ENCODE data around the gene SSTR5.

Gene SSTR5

DNA sequence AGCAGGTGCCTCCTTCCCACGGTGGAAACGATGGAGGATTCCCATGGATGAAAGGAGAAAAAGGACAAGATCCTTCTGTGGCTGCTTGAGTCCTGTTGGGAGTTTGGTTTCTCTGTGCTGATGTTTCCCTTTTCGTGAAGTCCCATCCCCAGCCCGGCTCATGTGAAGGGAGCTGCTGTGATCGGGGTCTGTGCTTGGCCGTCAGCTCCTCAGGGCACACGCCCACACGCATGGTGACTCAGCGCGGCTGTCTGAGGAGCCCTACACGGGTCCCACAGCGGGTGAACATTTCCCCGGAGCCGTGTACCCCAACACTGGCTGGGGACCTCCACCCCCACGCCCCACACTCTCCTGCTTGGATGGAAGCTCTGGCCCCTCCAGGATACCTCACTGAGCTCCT lies 44.5 kb upstream of the SSTR5 start:
- in situ Hi-C loops (cut with HindIII; ENCODE audit: low sequenced_read_pairs), result no loop called here

DNA sequence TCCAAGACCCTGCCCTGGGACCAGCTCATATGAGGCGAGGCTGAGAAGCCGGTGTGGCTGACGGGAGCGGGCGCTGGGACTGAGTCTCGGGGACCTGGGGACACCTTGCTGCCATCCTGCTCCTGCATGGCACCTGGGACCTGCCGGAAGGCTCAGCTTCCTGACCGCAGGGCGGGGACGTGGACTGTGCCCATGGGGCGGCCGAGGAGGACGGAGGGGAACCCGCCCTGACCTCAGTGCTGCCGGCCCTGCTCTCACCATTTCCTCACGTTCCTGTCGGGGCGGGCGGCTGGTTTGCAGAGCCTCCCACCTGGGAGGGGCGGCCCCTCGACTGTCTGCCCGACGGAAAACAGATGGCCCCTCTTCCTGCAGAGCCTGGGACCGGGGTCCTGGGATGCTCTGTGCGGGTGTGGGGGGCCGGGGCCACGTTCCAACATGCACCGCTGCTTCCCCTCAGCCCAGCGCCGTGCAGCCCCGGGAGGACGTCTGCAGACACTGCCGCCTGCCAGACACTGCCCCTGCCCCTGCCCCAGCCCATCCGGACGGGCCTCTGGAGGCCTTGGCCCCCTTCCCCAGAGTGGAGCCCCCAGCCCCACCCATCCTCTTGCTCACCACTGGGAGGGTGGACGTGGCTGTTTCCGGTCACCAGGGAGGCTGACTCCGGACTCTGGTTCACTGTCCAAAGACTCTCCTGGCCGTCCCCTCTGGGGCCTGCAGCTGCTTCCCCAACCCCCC lies 43.9 kb upstream of the SSTR5 start:
- in situ Hi-C loops (cut with HindIII; ENCODE audit: low sequenced_read_pairs), result no loop called here
- H3K4me3 ChIP-seq (ENCODE audit: low read depth, low read length), result no peak overlapping the region
- TF ChIP-seq, protein P1, sequence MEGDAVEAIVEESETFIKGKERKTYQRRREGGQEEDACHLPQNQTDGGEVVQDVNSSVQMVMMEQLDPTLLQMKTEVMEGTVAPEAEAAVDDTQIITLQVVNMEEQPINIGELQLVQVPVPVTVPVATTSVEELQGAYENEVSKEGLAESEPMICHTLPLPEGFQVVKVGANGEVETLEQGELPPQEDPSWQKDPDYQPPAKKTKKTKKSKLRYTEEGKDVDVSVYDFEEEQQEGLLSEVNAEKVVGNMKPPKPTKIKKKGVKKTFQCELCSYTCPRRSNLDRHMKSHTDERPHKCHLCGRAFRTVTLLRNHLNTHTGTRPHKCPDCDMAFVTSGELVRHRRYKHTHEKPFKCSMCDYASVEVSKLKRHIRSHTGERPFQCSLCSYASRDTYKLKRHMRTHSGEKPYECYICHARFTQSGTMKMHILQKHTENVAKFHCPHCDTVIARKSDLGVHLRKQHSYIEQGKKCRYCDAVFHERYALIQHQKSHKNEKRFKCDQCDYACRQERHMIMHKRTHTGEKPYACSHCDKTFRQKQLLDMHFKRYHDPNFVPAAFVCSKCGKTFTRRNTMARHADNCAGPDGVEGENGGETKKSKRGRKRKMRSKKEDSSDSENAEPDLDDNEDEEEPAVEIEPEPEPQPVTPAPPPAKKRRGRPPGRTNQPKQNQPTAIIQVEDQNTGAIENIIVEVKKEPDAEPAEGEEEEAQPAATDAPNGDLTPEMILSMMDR (IDR thresholded peaks at IDR 0.05; ENCODE audit: low read depth, low read length), result no peak
- no peak for DNase-seq (ENCODE audit: low read depth, low spot score)

More for the DNA sequence above, 44.5 kb upstream of the SSTR5 start:
- TF ChIP-seq, protein P1 (IDR thresholded peaks at IDR 0.05; ENCODE audit: low read depth, low read length), result no peak
- no peak overlapping the region for H3K4me3 ChIP-seq (ENCODE audit: low read depth, low read length)
- DNase-seq (ENCODE audit: low read depth, low spot score), result no peak

DNA sequence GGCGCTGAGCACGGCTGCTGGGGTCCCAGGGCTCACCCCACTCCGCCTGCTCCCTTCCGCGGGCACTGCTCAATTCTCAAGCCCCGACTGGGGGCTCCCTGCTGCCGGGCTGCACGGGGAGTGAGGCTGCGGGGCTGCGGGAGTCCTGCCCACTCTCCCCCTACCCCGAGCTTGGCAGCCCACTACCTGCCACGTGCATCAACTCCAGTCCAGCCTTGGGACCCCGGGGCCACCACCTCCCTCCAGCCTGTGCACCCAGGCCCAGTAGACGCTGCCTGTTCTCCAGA lies 43.3 kb upstream of the SSTR5 start:
- no peak for DNase-seq (ENCODE audit: low read depth, low spot score)
- no peak overlapping the region for H3K4me3 ChIP-seq (ENCODE audit: low read depth, low read length)
- TF ChIP-seq, protein P1 (IDR thresholded peaks at IDR 0.05; ENCODE audit: low read depth, low read length), result no peak
- in situ Hi-C loops (cut with HindIII; ENCODE audit: low sequenced_read_pairs), result no loop called here

DNA sequence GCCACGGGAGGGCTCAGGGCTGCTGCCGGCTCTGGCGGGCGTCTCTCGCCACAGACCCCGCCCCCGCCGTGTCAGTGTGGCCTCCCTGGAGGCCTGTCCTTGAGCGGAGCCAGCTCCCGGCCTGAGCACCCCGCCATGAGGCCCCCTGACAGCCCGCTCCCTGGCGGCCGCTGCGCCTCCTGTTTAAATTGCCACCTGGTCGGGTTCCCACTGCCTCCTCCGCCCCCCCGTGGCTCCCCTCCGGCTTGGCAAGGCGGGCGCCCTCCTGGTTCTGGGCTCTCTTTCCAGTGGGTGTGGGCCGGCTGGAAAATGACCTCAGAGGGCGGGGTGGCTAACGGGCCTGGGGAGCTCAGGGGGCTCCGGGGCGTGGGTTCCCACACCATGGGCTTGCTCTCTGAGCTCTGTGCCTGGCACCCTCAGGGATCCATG lies 42.1 kb upstream of the SSTR5 start:
- H3K4me3 ChIP-seq (ENCODE audit: low read depth, low read length), result no peak overlapping the region
- TF ChIP-seq, protein P1 (IDR thresholded peaks at IDR 0.05; ENCODE audit: low read depth, low read length), result no peak
- in situ Hi-C loops (cut with HindIII; ENCODE audit: low sequenced_read_pairs), result no loop called here

DNA sequence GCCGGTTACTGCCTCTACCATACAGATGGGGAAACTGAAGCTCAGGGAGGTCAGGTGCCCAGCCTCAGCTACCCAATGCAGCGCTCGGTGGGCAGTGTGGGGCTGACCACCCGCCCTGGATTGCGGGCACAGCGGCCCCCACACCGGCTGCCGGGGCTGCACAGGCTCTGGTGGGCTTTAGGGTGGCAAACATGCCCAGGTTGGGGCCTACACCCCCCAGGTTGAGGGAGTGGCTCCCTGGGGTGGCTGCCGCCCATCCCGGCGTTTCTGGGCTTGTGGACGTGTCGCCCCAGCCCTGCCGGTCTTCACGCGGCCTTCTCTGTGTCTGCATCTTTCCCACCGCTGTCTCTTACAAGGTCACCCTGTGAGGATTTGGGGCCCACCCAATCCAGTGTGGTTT lies 40.9 kb upstream of the SSTR5 start:
- DNase-seq (ENCODE audit: low read depth, low spot score), result no peak
- TF ChIP-seq, protein P1 (IDR thresholded peaks at IDR 0.05; ENCODE audit: low read depth, low read length), result no peak
- no peak overlapping the region for H3K4me3 ChIP-seq (ENCODE audit: low read depth, low read length)
- in situ Hi-C loops (cut with HindIII; ENCODE audit: low sequenced_read_pairs), result no loop called here

More for the DNA sequence above, 42.1 kb upstream of the SSTR5 start:
- DNase-seq (ENCODE audit: low read depth, low spot score), result no peak

DNA sequence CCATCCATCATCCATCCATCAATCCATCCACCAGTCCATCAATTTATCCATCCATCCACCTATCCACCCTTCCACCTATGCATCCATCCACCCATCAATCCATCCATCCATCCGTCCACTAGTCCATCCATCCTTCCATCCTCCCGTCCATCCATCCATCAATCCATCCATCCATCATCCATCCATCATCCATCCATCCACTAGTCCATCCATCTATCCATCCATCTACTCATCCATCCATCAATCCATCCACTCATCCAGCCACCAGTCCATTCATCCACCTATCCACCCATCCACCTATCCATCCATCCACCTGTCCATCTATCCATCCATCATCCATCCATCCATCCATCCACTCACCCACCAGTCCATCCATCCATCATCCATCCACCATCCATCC lies 39.9 kb upstream of the SSTR5 start:
- in situ Hi-C loops (cut with HindIII; ENCODE audit: low sequenced_read_pairs), result no loop called here
- DNase-seq (ENCODE audit: low read depth, low spot score), result no peak
- H3K4me3 ChIP-seq (ENCODE audit: low read depth, low read length), result no peak overlapping the region
- TF ChIP-seq, protein P1 (IDR thresholded peaks at IDR 0.05; ENCODE audit: low read depth, low read length), result no peak

Measured in astrocyte of the spinal cord (primary cell).